Breast epithelium (tissue), 4 donors: ENCODE measurements around the gene SULT2B1. TPM values are rescaled to one million over a fixed set of nuclear protein-coding genes. Genes with fewer than 3 reads are reported as not detected.

Source experiments
- DNase-seq, 2 donors: peaks; one replicate each; pipeline ENCODE4 v3.0.0-alpha.2; 2019; ENCODE audit warnings: low spot score in 2 of 2
- H3K27ac ChIP-seq, 2 donors: fragments of 200-600 bp; sonication (generic) in 1 of 2; one replicate each; pipeline ENCODE4 v1.5.1; 2016 to 2019; ENCODE audit warnings: mild to moderate bottlenecking in 1 of 2
- H3K27me3 ChIP-seq, 2 donors: fragments of 200-600 bp; sonication (generic) in 1 of 2; one replicate each; pipeline versions ENCODE4 v1.5.1 to v1.6.0; 2017 to 2019; ENCODE audit warnings: control low read depth in 1 of 2, mild to moderate bottlenecking in 1 of 2
- H3K36me3 ChIP-seq: fragments of 200-600 bp; one replicate; pipeline ENCODE4 v1.5.1; 2019
- H3K4me1 ChIP-seq, 2 donors: fragments of 200-600 bp; sonication (generic); one replicate each; pipeline ENCODE4 v1.5.1; 2016 to 2019; ENCODE audit warnings: control low read depth in 1 of 2
- H3K4me3 ChIP-seq, 3 donors: fragments of 200-600 bp; sonication (generic); 1 replicate in 2 of 3; 2 replicates in 1 of 3; pipeline ENCODE4 v1.5.1; 2016 to 2019; ENCODE audit warnings: mild to moderate bottlenecking in 3 of 3, moderate library complexity in 2 of 3
- H3K9me3 ChIP-seq, 2 donors: fragments of 200-600 bp; sonication (generic) in 1 of 2; one replicate each; pipeline ENCODE4 v1.5.1; 2016 to 2019; ENCODE audit warnings: control low read depth in 1 of 2
- CTCF ChIP-seq, 3 donors: fragments of 450-650 bp; IDR thresholded peaks; one replicate each; pipeline ENCODE4 v1.5.1; 2016 to 2017; ENCODE audit warnings: antibody characterized with exemption in 3 of 3, mild to moderate bottlenecking in 3 of 3, moderate library complexity in 3 of 3
- POLR2A ChIP-seq: fragments of 450-650 bp; IDR thresholded peaks from one replicate; pipeline ENCODE4 v1.6.1; 2016; ENCODE audit warnings: antibody characterized with exemption, mild to moderate bottlenecking, moderate library complexity
- POLR2AphosphoS5 ChIP-seq, 3 donors: sonication (generic); formaldehyde crosslinking; IDR thresholded peaks; one replicate each; pipeline ENCODE4 v1.6.1; 2017; ENCODE audit warnings: antibody characterized with exemption in 3 of 3
- intact Hi-C: fragments of 100-400 bp; cut with DNase I; formaldehyde crosslinking; loops from one replicate; pipeline ENCODE4 v1.15.1; 2023; ENCODE audit warnings: low total_unique reads
- total RNA-seq, 3 donors: library from RNA; depleted of rRNA; stranded (reverse); fragments of >200 nt; gene quantifications; one replicate each; pipeline ENCODE4 v1.1.0, GENCODE V29; 2016

Gene SULT2B1
- total RNA-seq, 3 donors from 2014 or later, result 5.6 to 7.5 TPM; not detected in 1

- Histone ChIP-seq H3K9me3 (no peaks in the 10 kb centered on the region), H3K4me1 (no peaks in the 10 kb centered on the region), H3K27ac (no peak overlapping the region), H3K4me3 (no peak overlapping the region), H3K36me3 (no peaks in the 10 kb centered on the region), H3K27me3 (no peaks in the 10 kb centered on the region)
- DNase-seq, result no peak
- intact Hi-C loops, result no loop called here
- no peak for TF ChIP-seq POLR2AphosphoS5 (IDR thresholded peaks at IDR 0.05)
- no peak for TF ChIP-seq POLR2A
- no peak for TF ChIP-seq CTCF (IDR thresholded peaks at IDR 0.05)
Observed at GRCh38 chr19:48607359-48607755, 55.4 kb downstream of the SULT2B1 start.

- H3K27ac ChIP-seq, result no peak overlapping the region
- no peaks in the 10 kb centered on the region for H3K36me3 ChIP-seq
- no peak for DNase-seq
- intact Hi-C loops, result no loop called here
- no peak for TF ChIP-seq POLR2AphosphoS5 (IDR thresholded peaks at IDR 0.05)
- TF ChIP-seq POLR2A, result no peak
- peak in 2 of 3 donors; percentile 19 to 20 for TF ChIP-seq CTCF (IDR thresholded peaks at IDR 0.05)
- no peaks in the 10 kb centered on the region for H3K9me3 ChIP-seq
- H3K4me1 ChIP-seq, result peaks cover 0 to 4% of the 10 kb centered on the region in 2 donors
- no peaks in the 10 kb centered on the region for H3K27me3 ChIP-seq
- H3K4me3 ChIP-seq, result no peak overlapping the region
Observed at GRCh38 chr19:48608798-48609263, 56.9 kb downstream of the SULT2B1 start.

- H3K27ac ChIP-seq, result no peak overlapping the region
- no peak overlapping the region for H3K4me3 ChIP-seq
- no peak for DNase-seq
- H3K36me3 ChIP-seq, result no peaks in the 10 kb centered on the region
- no peaks in the 10 kb centered on the region for H3K9me3 ChIP-seq
- intact Hi-C loops, result no loop called here
- peaks cover 0 to 4% of the 10 kb centered on the region in 2 donors for H3K4me1 ChIP-seq
- H3K27me3 ChIP-seq, result no peaks in the 10 kb centered on the region
- TF ChIP-seq POLR2A, result no peak
Observed at GRCh38 chr19:48609571-48610108, 57.7 kb downstream of the SULT2B1 start.

- H3K4me3 ChIP-seq, result no peak overlapping the region
Observed at GRCh38 chr19:48611872-48612271, 59.9 kb downstream of the SULT2B1 start.

GRCh38 chr19:48613024-48613851 is 61.3 kb downstream of the SULT2B1 start:
- intact Hi-C loops, result no loop called here
- no peak for DNase-seq
- H3K36me3 ChIP-seq, result no peaks in the 10 kb centered on the region

More at GRCh38 chr19:48611872-48612271, 59.9 kb downstream of the SULT2B1 start:
- intact Hi-C loops, result no loop called here
- DNase-seq, result no peak
- Histone ChIP-seq H3K4me1 (peaks cover 4 to 13% of the 10 kb centered on the region in 2 donors), H3K27me3 (no peaks in the 10 kb centered on the region), H3K9me3 (no peaks in the 10 kb centered on the region), H3K36me3 (no peaks in the 10 kb centered on the region), H3K27ac (no peak overlapping the region)
- TF ChIP-seq POLR2A, result no peak
- TF ChIP-seq CTCF (IDR thresholded peaks at IDR 0.05), result no peak
- no peak for TF ChIP-seq POLR2AphosphoS5 (IDR thresholded peaks at IDR 0.05)

GRCh38 chr19:48613852-48614435 is 62.0 kb downstream of the SULT2B1 start:
- no peaks in the 10 kb centered on the region for H3K36me3 ChIP-seq
- no peak for DNase-seq
- H3K4me3 ChIP-seq, result no peak overlapping the region
- no peaks in the 10 kb centered on the region for H3K9me3 ChIP-seq
- no peak for TF ChIP-seq CTCF (IDR thresholded peaks at IDR 0.05)
- no peak for TF ChIP-seq POLR2AphosphoS5 (IDR thresholded peaks at IDR 0.05)
- no peak for TF ChIP-seq POLR2A
- intact Hi-C loops, result no loop called here
- no peaks in the 10 kb centered on the region for H3K27me3 ChIP-seq
- H3K4me1 ChIP-seq, result peaks cover 4 to 27% of the 10 kb centered on the region in 2 donors
- H3K27ac ChIP-seq, result peak overlapping the region; percentile 63 to 93

More at GRCh38 chr19:48613024-48613851, 61.3 kb downstream of the SULT2B1 start:
- Histone ChIP-seq H3K27me3 (no peaks in the 10 kb centered on the region), H3K27ac (peak overlapping the region; percentile 55 to 63), H3K4me3 (peak overlapping the region in 2 of 3 donors; percentile 7 to 33), H3K9me3 (no peaks in the 10 kb centered on the region), H3K4me1 (peaks cover 4 to 27% of the 10 kb centered on the region in 2 donors)
- TF ChIP-seq POLR2AphosphoS5 (IDR thresholded peaks at IDR 0.05) (no peak), POLR2A (no peak)
